K562 (cell line): ENCODE measurements around the gene TK1. TPM values are rescaled to one million over a fixed set of nuclear protein-coding genes. Genes with fewer than 3 reads are reported as not detected.

Source experiments
- ATAC-seq: fragments of 200-7000 bp; cut with Tn5 transposase; 3 replicates; pipeline ENCODE4 v1.9.1; 2020; ENCODE audit warnings: moderate library complexity
- BruUV-seq: library from RNA; stranded (reverse); fragments of 400-500 nt; replicated peaks from 2 replicates; lab custom pipeline; 2021; lab: Mats Ljungman, UMichigan
- CTCF ChIA-PET: fragments of 300-600 bp; formaldehyde crosslinking; extraction: SDS; loops from one replicate; lab custom pipeline; 2021; ENCODE audit warnings: low intra/inter-chr PET ratio; lab: Yijun Ruan, JAX
- POLR2A ChIA-PET: fragments of 300-600, 350-650 bp; sonication (Branson Sonifier 250); formaldehyde crosslinking; extraction: SDS; loops from one replicate; lab custom pipeline; 2021; ENCODE audit warnings: antibody characterized with exemption, inconsistent platforms; lab: Yijun Ruan, JAX
- DNase-seq, 4 experiments: peaks; one replicate each; pipeline versions ENCODE4 v3.0.0 to v3.0.0-alpha.2; 2011 to 2018; ENCODE audit warnings: low spot score in 3 of 4, mixed read lengths in 3 of 4; ENCODE audit errors: extremely low read depth in 1 of 4
- FAIRE-seq: peaks from 2 replicates; lab custom pipeline; 2011; peaks lifted over from hg19 to GRCh38; lab: Jason Lieb, UNC
- H2AFZ ChIP-seq: 2 replicates; pipeline ENCODE4 v1.6.0; 2011; ENCODE audit warnings: low read depth, low read length, control low read depth, inconsistent platforms
- H3K27ac ChIP-seq: fragments of 200-600 bp; 3 replicates; pipeline ENCODE4 v1.8.0; 2011; ENCODE audit warnings: low read depth, mild to moderate bottlenecking, control low read depth, inconsistent platforms, low read length, moderate library complexity, mixed read lengths; ENCODE audit errors: extremely low read depth
- H3K27me3 ChIP-seq, 2 experiments: fragments of 300-600 bp in 1 of 2; 2 replicates in 1 of 2; 3 replicates in 1 of 2; pipeline versions ENCODE4 v1.6.0 to v1.8.0; 2011; ENCODE audit warnings: inconsistent platforms in 2 of 2, low read length in 2 of 2, mild to moderate bottlenecking in 1 of 2, mixed read lengths in 1 of 2, moderate library complexity in 1 of 2; ENCODE audit not compliant: control insufficient read depth in 2 of 2, insufficient read depth in 2 of 2
- H3K36me3 ChIP-seq: fragments of 300-600 bp; 3 replicates; pipeline ENCODE4 v1.8.0; 2011; ENCODE audit warnings: mild to moderate bottlenecking, low read length, inconsistent platforms; ENCODE audit not compliant: control insufficient read depth, insufficient read depth
- H3K4me1 ChIP-seq, 2 experiments: fragments of 200-600 bp in 1 of 2; replicated peaks in 1 of 2; 2 replicates in 1 of 2; 3 replicates in 1 of 2; pipeline versions ENCODE4 v1.5.1 to v1.8.0; 2011; ENCODE audit warnings: inconsistent platforms in 2 of 2, low read length in 2 of 2, mild to moderate bottlenecking in 1 of 2, mixed read lengths in 1 of 2, moderate library complexity in 1 of 2; ENCODE audit not compliant: control insufficient read depth in 2 of 2, insufficient read depth in 2 of 2
- H3K4me2 ChIP-seq: 2 replicates; pipeline ENCODE4 v1.6.1; 2011; ENCODE audit warnings: low read length, control low read depth, inconsistent platforms, mixed read lengths; ENCODE audit not compliant: insufficient read depth
- H3K4me3 ChIP-seq: fragments of 200-600 bp; sonication (generic), shearing (Covaris generic); 2 replicates; pipeline ENCODE4 v1.5.1; 2016; ENCODE audit warnings: control low read depth, inconsistent platforms
- H3K79me2 ChIP-seq: fragments of 200-600 bp; 3 replicates; pipeline ENCODE4 v1.8.0; 2011; ENCODE audit warnings: low read length, inconsistent platforms; ENCODE audit not compliant: control insufficient read depth, insufficient read depth
- H3K9ac ChIP-seq, 2 experiments: 2 replicates each; pipeline versions ENCODE4 v1.6.0 to v1.6.1; 2011; ENCODE audit warnings: low read depth in 2 of 2, low read length in 2 of 2, control low read depth in 1 of 2, inconsistent platforms in 1 of 2, mild to moderate bottlenecking in 1 of 2, mixed read lengths in 1 of 2; ENCODE audit not compliant: insufficient read depth in 1 of 2
- H3K9me1 ChIP-seq: one replicate; pipeline ENCODE4 v1.6.0; 2011; ENCODE audit warnings: inconsistent platforms, mild to moderate bottlenecking, low read length, moderate library complexity; ENCODE audit not compliant: control insufficient read depth, insufficient read depth
- H3K9me3 ChIP-seq: replicated peaks from 2 replicates; pipeline ENCODE4 v1.5.1; 2011; ENCODE audit warnings: low read depth, low read length, inconsistent platforms; ENCODE audit not compliant: control insufficient read depth, insufficient read depth
- H4K20me1 ChIP-seq: replicated peaks from 2 replicates; pipeline ENCODE4 v1.6.1; 2011; ENCODE audit warnings: low read length, inconsistent platforms, mixed read lengths; ENCODE audit not compliant: control insufficient read depth, insufficient read depth
- ARID4B ChIP-seq: sonication (generic); formaldehyde crosslinking; IDR thresholded peaks from 2 replicates; pipeline ENCODE4 v1.8.0; 2022; ENCODE audit warnings: mild to moderate bottlenecking, missing genetic modification reagents
- CBX1 ChIP-seq: sonication (generic); IDR thresholded peaks from 2 replicates; pipeline ENCODE4 v1.6.1; 2016; ENCODE audit warnings: antibody characterized with exemption, low read depth, mild to moderate bottlenecking
- PHF21A ChIP-seq: fragments of 450-650 bp; IDR thresholded peaks from 2 replicates; pipeline ENCODE4 v1.6.1; 2017; ENCODE audit warnings: low read depth, borderline replicate concordance
- TEAD4 ChIP-seq, 2 experiments: sonication (generic) in 1 of 2; formaldehyde crosslinking in 1 of 2; IDR thresholded peaks; 2 replicates each; pipeline versions ENCODE4 v1.6.1 to v1.8.0; 2012 to 2022; ENCODE audit warnings: borderline replicate concordance in 1 of 2, inconsistent platforms in 1 of 2, low read length in 1 of 2, mild to moderate bottlenecking in 1 of 2, missing genetic modification reagents in 1 of 2
- ZBTB33 ChIP-seq: sonication (generic); formaldehyde crosslinking; IDR thresholded peaks from 2 replicates; pipeline ENCODE4 v1.8.1; 2023; ENCODE audit warnings: mild to moderate bottlenecking, missing genetic modification reagents
- WGBS: fragments of 100-300 bp; shearing (Covaris generic); methylation state at CpG from one replicate; pipeline ENCODE4 v1.1.6; 2016; ENCODE audit warnings: low coverage, mixed read lengths; ENCODE audit not compliant: insufficient coverage; ENCODE audit errors: missing lambda C conversion rate; 5-methylcytosine and 5-hydroxymethylcytosine counted together
- in situ Hi-C: fragments of 300-500 bp; cut with MboI; formaldehyde crosslinking; loops from 4 replicates; pipeline ENCODE4 v1.15.0; 2018; ENCODE audit warnings: inconsistent platforms, mixed read lengths
- intact Hi-C: fragments of 100-400 bp; cut with micrococcal nuclease; formaldehyde crosslinking; loops from 2 replicates; pipeline ENCODE4 v1.14.2; 2022
- polyA plus RNA-seq, 8 experiments: library from polyadenylated mRNA; depleted of rRNA in 4 of 8; stranded (reverse) in 5 of 8; unstranded in 3 of 8; fragments of >200 nt; fragmentation: Nextera tagmentation in 2 of 8; fragmentation: Illumina TruSeq in 1 of 8; extraction: Ambion mirVana in 2 of 8; extraction: Trizol in 1 of 8; gene quantifications; 2 replicates each; pipeline versions ENCODE4 v1.2.1 to v1.2.3, GENCODE V29; 2011 to 2014; ENCODE audit warnings: inconsistent platforms in 1 of 8, missing spikeins in 1 of 8
- total RNA-seq, 7 experiments: library from RNA; depleted of rRNA in 6 of 7; stranded (reverse); fragments of >200 nt in 6 of 7; fragmentation: Illumina TruSeq in 2 of 7; extraction: Trizol in 2 of 7; gene quantifications; 2 replicates each; pipeline versions ENCODE4 v1.2.1 to v1.2.3, GENCODE V29; 2011 to 2021; ENCODE audit warnings: low replicate concordance in 1 of 7
- TF ChIP-seq, protein P1 (sequence below), 3 experiments: fragments of 200-800 bp in 1 of 3; sonication (Bioruptor generic) in 1 of 3; sonication (generic) in 1 of 3; formaldehyde crosslinking in 1 of 3; IDR thresholded peaks; 2 replicates each; pipeline versions ENCODE4 v1.6.1 to v1.8.0; 2016 to 2022; ENCODE audit warnings: mild to moderate bottlenecking in 2 of 3, missing compliant biosample characterization in 2 of 3, missing genetic modification characterization in 2 of 3, missing genetic modification reagents in 1 of 3

The TK1 gene
- total and polyA plus RNA-seq, 9 of the 15 experiments (the other 6 are each of a cell fraction or from before 2014, with no cell fraction given) = 8.4 to 280 (median 103) TPM

- intact Hi-C loops = loop anchor here (5.0 kb wide), 1 partner anchor 49 kb away; the partner anchor contains the start of genes AFMID and TK1
- TF ChIP-seq CBX1 (no peak), ZBTB33 (CRISPR knock-in tag) (peak; percentile 53; the same call in 1 of the 2 replicates), PHF21A (0 out of 2 replicates have a peak, but pooled peaks have one; percentile 0), TEAD4 (IDR thresholded peaks at IDR 0.05; ENCODE audit: low read length) (no peak), TEAD4 (CRISPR knock-in tag; IDR thresholded peaks at IDR 0.05; ENCODE audit: borderline replicate concordance) (0 out of 2 replicates have a peak, but pooled peaks have one; percentile 7), ARID4B (CRISPR knock-in tag) (0 out of 2 replicates have a peak, but pooled peaks have one; percentile 8)
- TF ChIP-seq, protein P1, sequence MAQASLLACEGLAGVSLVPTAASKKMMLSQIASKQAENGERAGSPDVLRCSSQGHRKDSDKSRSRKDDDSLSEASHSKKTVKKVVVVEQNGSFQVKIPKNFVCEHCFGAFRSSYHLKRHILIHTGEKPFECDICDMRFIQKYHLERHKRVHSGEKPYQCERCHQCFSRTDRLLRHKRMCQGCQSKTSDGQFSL (CRISPR knock-in tag; IDR thresholded peaks at IDR 0.05) = peak; percentile 32; the same call in 1 of the 2 replicates
- TF ChIP-seq, protein P1 (tag; IDR thresholded peaks at IDR 0.05) = no peak
- CTCF ChIA-PET = interaction anchor here (1.2 kb wide), 1 partner anchor 119 kb away, joined by 3 read pairs; no protein-coding TSS in a partner anchor
- Histone ChIP-seq H3K36me3 (no peaks in the 10 kb centered on the region), H3K79me2 (peaks cover 12% of the 10 kb centered on the region; the same call in 2 of the 3 replicates), H2AFZ (peak overlapping the region; percentile 97), H3K27ac (peak overlapping the region; percentile 54), H4K20me1 (no peaks in the 10 kb centered on the region), H3K4me3 (no peak overlapping the region), H3K27me3 (no peaks in the 10 kb centered on the region), H3K9me3 (no peaks in the 10 kb centered on the region), H3K9ac (peak overlapping the region; percentile 33 to 90; a peak in 3 of 4 replicates), H3K4me2 (peak overlapping the region; percentile 62), H3K4me1 (peaks cover 68 to 99% of the 10 kb centered on the region in 2 experiments), H3K9me1 (no peaks in the 10 kb centered on the region)
- BruUV-seq = no TSS peak
- 63% methylated on average over 13 of the region's 17 CpGs for WGBS
- DNase-seq (no peak), FAIRE-seq (no peak), ATAC-seq (no peak)
- in situ Hi-C loops = no loop called here
- POLR2A ChIA-PET = interaction anchor here (0.7 to 1.8 kb wide), 3 partner anchors 31 to 40 kb away, joined by 3 to 8 read pairs (median 3); no protein-coding TSS in a partner anchor
Observed at GRCh38 chr17:78138204-78139060, 48.4 kb downstream of the TK1 start.
